ENCODE measurements around the gene MPHOSPH9. TPM values are rescaled to one million over a fixed set of nuclear protein-coding genes. Genes with fewer than 3 reads are reported as not detected.

The MPHOSPH9 gene
- total and polyA plus RNA-seq, 2 of the 13 experiments (the other 11 are each of a cell fraction or from before 2014, with no cell fraction given): 20.3 to 63.4 TPM

DNA sequence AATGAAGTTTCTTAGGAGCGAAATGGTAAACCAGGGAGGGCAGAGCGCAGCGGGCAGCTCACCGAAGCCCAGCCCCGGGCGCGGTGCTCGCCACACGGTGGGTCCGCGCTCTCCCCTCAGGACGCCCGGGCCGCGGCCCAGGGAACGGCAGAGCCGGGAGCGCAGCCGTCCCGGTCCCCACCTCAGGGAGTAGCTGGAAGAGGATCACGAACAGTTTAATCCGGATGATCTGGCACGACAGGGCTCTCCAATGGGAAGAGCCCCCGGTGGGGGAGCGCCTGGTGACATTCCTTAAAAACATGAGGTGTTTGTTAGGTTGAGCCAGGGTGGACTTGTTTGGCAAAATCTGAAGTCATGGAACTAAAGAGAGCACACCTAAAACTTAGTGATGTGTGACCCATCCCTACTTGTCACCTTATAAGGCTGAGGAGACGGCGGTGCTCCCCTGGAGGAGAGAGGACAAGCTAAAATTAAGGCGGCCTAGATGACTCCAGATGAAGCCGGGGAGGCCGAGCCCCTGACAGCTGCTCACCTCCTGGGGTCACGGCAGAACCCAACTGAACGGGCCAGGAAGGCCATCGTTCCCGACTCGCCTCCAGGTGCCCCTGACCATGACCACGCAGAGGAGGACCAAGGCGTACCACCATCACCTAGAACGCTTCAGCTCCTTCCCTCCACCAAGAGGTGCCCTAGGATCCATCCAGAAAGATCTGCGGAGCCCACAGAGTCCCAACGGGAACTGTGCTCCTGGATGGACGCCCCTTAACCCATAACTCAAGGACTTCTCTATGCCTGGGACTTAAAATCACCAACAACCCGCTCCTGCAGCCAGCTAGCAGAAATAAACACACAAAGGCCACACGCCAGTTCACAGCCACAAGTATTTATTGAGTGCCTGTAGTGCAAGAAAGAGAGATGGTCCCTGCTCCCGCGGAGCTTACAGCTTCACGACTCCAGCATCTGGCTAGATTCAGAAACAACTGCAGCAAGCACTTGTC is 81.2 kb downstream of the MPHOSPH9 start (continued):
- TF ChIP-seq ZNF770 (CRISPR knock-in tag; IDR thresholded peaks at IDR 0.05) (no peak), NPAS2 (CRISPR knock-in tag; IDR thresholded peaks at IDR 0.05; ENCODE audit: borderline replicate concordance) (no peak), ZNF879 (CRISPR knock-in tag; IDR thresholded peaks at IDR 0.05) (no peak), ZNF710 (CRISPR knock-in tag; IDR thresholded peaks at IDR 0.05; ENCODE audit: borderline replicate concordance) (no peak), ZNF878 (CRISPR knock-in tag; IDR thresholded peaks at IDR 0.05) (no peak), ZNF296 (CRISPR knock-in tag; conservative IDR thresholded peaks at IDR 0.05) (no peak), PHF8 (CRISPR knock-in tag; IDR thresholded peaks at IDR 0.05) (peak; percentile 50), GABPB1 (CRISPR knock-in tag; IDR thresholded peaks at IDR 0.05) (peak; percentile 24; the same call in 1 of the 2 replicates), ZNF260 (CRISPR knock-in tag; IDR thresholded peaks at IDR 0.05; ENCODE audit: borderline replicate concordance, low read depth) (no peak), REPIN1 (CRISPR knock-in tag; IDR thresholded peaks at IDR 0.05; ENCODE audit: borderline replicate concordance, low read depth) (no peak), ZC3H4 (CRISPR knock-in tag; IDR thresholded peaks at IDR 0.05; ENCODE audit: borderline replicate concordance) (no peak), RNF2 (conservative IDR thresholded peaks at IDR 0.05; ENCODE audit: low read depth) (no peak), CBX2 (IDR thresholded peaks at IDR 0.05; ENCODE audit: low read depth, low read length) (no peak), CBX2 (CRISPR knock-in tag; IDR thresholded peaks at IDR 0.05; ENCODE audit: low read depth) (no peak)
- TF ChIP-seq, protein P1, sequence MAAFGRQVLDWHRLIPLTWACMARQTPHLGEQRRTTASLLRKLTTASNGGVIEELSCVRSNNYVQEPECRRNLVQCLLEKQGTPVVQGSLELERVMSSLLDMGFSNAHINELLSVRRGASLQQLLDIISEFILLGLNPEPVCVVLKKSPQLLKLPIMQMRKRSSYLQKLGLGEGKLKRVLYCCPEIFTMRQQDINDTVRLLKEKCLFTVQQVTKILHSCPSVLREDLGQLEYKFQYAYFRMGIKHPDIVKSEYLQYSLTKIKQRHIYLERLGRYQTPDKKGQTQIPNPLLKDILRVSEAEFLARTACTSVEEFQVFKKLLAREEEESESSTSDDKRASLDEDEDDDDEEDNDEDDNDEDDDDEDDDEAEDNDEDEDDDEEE (CRISPR knock-in tag; IDR thresholded peaks at IDR 0.05): no peak
- TF ChIP-seq, protein P2, sequence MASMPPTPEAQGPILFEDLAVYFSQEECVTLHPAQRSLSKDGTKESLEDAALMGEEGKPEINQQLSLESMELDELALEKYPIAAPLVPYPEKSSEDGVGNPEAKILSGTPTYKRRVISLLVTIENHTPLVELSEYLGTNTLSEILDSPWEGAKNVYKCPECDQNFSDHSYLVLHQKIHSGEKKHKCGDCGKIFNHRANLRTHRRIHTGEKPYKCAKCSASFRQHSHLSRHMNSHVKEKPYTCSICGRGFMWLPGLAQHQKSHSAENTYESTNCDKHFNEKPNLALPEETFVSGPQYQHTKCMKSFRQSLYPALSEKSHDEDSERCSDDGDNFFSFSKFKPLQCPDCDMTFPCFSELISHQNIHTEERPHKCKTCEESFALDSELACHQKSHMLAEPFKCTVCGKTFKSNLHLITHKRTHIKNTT (CRISPR knock-in tag; IDR thresholded peaks at IDR 0.05): no peak
- TF ChIP-seq, protein P3, sequence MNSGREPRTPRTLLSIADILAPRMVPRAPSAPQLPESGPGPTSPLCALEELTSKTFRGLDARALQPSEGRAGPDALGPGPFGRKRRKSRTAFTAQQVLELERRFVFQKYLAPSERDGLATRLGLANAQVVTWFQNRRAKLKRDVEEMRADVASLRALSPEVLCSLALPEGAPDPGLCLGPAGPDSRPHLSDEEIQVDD (CRISPR knock-in tag; IDR thresholded peaks at IDR 0.05; ENCODE audit: borderline replicate concordance): no peak
- TF ChIP-seq, protein P4, sequence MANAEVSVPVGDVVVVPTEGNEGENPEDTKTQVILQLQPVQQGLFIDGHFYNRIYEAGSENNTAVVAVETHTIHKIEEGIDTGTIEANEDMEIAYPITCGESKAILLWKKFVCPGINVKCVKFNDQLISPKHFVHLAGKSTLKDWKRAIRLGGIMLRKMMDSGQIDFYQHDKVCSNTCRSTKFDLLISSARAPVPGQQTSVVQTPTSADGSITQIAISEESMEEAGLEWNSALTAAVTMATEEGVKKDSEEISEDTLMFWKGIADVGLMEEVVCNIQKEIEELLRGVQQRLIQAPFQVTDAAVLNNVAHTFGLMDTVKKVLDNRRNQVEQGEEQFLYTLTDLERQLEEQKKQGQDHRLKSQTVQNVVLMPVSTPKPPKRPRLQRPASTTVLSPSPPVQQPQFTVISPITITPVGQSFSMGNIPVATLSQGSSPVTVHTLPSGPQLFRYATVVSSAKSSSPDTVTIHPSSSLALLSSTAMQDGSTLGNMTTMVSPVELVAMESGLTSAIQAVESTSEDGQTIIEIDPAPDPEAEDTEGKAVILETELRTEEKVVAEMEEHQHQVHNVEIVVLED (CRISPR knock-in tag; IDR thresholded peaks at IDR 0.05; ENCODE audit: borderline replicate concordance): no peak
- TF ChIP-seq, protein P5, sequence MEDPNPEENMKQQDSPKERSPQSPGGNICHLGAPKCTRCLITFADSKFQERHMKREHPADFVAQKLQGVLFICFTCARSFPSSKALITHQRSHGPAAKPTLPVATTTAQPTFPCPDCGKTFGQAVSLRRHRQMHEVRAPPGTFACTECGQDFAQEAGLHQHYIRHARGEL (CRISPR knock-in tag; IDR thresholded peaks at IDR 0.05): no peak
